ENCODE measurements around the gene HSFX3. TPM values are rescaled to one million over a fixed set of nuclear protein-coding genes. Genes with fewer than 3 reads are reported as not detected.

Gene HSFX3
- total RNA-seq, 1 donor from 2014 or later: not detected

GRCh38 chrX:149571770-149572169 is 22.0 kb upstream of the HSFX3 start:
- Mint-ChIP-seq H3K4me3 (ENCODE audit: unreplicated experiment) (no peak overlapping the region), H3K27ac (ENCODE audit: unreplicated experiment) (no peak overlapping the region), H3K27me3 (ENCODE audit: low read depth) (no peaks in the 10 kb centered on the region), H3K4me1 (ENCODE audit: low read depth) (peaks cover 16% of the 10 kb centered on the region), H3K36me3 (ENCODE audit: low read depth) (no peaks in the 10 kb centered on the region), H3K9me3 (ENCODE audit: low read depth) (peaks cover 8% of the 10 kb centered on the region)
- no peak for DNase-seq (ENCODE audit: low spot score)
- no peak for TF ChIP-seq CTCF (IDR thresholded peaks at IDR 0.05)

GRCh38 chrX:149570668-149571067 is 20.9 kb upstream of the HSFX3 start:
- no peaks in the 10 kb centered on the region for H3K27me3 Mint-ChIP-seq (ENCODE audit: low read depth)
- H3K27ac Mint-ChIP-seq (ENCODE audit: unreplicated experiment): no peak overlapping the region
- no peak for TF ChIP-seq CTCF (IDR thresholded peaks at IDR 0.05)
- H3K4me3 Mint-ChIP-seq (ENCODE audit: unreplicated experiment): no peak overlapping the region
- H3K4me1 Mint-ChIP-seq (ENCODE audit: low read depth): peaks cover 16% of the 10 kb centered on the region
- no peaks in the 10 kb centered on the region for H3K36me3 Mint-ChIP-seq (ENCODE audit: low read depth)
- H3K9me3 Mint-ChIP-seq (ENCODE audit: low read depth): peaks cover 8% of the 10 kb centered on the region
- DNase-seq (ENCODE audit: low spot score): no peak

- Mint-ChIP-seq H3K36me3 (ENCODE audit: low read depth) (no peaks in the 10 kb centered on the region), H3K27ac (ENCODE audit: unreplicated experiment) (no peak overlapping the region), H3K9me3 (ENCODE audit: low read depth) (peaks cover 8% of the 10 kb centered on the region), H3K4me1 (ENCODE audit: low read depth) (peaks cover 16% of the 10 kb centered on the region), H3K4me3 (ENCODE audit: unreplicated experiment) (no peak overlapping the region), H3K27me3 (ENCODE audit: low read depth) (no peaks in the 10 kb centered on the region)
- no peak for TF ChIP-seq CTCF (IDR thresholded peaks at IDR 0.05)
- DNase-seq (ENCODE audit: low spot score): no peak
These were observed 20.0 kb upstream of the HSFX3 start for GRCh38 chrX:149569770-149570169.

- peaks cover 16% of the 10 kb centered on the region for H3K4me1 Mint-ChIP-seq (ENCODE audit: low read depth)
- no peak overlapping the region for H3K27ac Mint-ChIP-seq (ENCODE audit: unreplicated experiment)
- no peaks in the 10 kb centered on the region for H3K27me3 Mint-ChIP-seq (ENCODE audit: low read depth)
- no peak for TF ChIP-seq CTCF (IDR thresholded peaks at IDR 0.05)
- no peak overlapping the region for H3K4me3 Mint-ChIP-seq (ENCODE audit: unreplicated experiment)
- no peaks in the 10 kb centered on the region for H3K36me3 Mint-ChIP-seq (ENCODE audit: low read depth)
- H3K9me3 Mint-ChIP-seq (ENCODE audit: low read depth): peaks cover 8% of the 10 kb centered on the region
- DNase-seq (ENCODE audit: low spot score): no peak
These were observed 19.1 kb upstream of the HSFX3 start for GRCh38 chrX:149568701-149569296.

GRCh38 chrX:149567621-149568417 is 18.1 kb upstream of the HSFX3 start:
- DNase-seq (ENCODE audit: low spot score): no peak
- H3K27ac Mint-ChIP-seq (ENCODE audit: unreplicated experiment): no peak overlapping the region
- no peak overlapping the region for H3K4me3 Mint-ChIP-seq (ENCODE audit: unreplicated experiment)
- H3K4me1 Mint-ChIP-seq (ENCODE audit: low read depth): peaks cover 13% of the 10 kb centered on the region
- TF ChIP-seq CTCF (IDR thresholded peaks at IDR 0.05): no peak
- H3K27me3 Mint-ChIP-seq (ENCODE audit: low read depth): no peaks in the 10 kb centered on the region
- H3K36me3 Mint-ChIP-seq (ENCODE audit: low read depth): no peaks in the 10 kb centered on the region
- peaks cover 8% of the 10 kb centered on the region for H3K9me3 Mint-ChIP-seq (ENCODE audit: low read depth)

All from chondrocyte (in vitro differentiated cells).